ENCODE data around the gene CNOT11.
"Not testable (repeated sequence)": the region's sequence is repeated elsewhere in the genome, so short reads cannot be mapped to it uniquely, and the experiment has no call there.

CNOT11 gene

GRCh38 chr2:101252408-101253012 lies at the start of gene CNOT11:
Gene CNOT11 (plus strand): TSS chr2:101252886. CDS start chr2:101252965, 79 bp downstream.
- peak within 1 kb of the TSS; percentile 94 for H3K4me3 ChIP-seq (ENCODE audit: low read length)
- TF ChIP-seq ZNF274 (IDR thresholded peaks at IDR 0.05; ENCODE audit: low read depth, low read length): no peak

GRCh38 chr2:101204400-101205115 lies 48.1 kb upstream of the CNOT11 start:
- no peak for TF ChIP-seq ZNF274 (IDR thresholded peaks at IDR 0.05; ENCODE audit: low read depth, low read length)
- no peak overlapping the region for H3K4me3 ChIP-seq (ENCODE audit: low read length)

DNA sequence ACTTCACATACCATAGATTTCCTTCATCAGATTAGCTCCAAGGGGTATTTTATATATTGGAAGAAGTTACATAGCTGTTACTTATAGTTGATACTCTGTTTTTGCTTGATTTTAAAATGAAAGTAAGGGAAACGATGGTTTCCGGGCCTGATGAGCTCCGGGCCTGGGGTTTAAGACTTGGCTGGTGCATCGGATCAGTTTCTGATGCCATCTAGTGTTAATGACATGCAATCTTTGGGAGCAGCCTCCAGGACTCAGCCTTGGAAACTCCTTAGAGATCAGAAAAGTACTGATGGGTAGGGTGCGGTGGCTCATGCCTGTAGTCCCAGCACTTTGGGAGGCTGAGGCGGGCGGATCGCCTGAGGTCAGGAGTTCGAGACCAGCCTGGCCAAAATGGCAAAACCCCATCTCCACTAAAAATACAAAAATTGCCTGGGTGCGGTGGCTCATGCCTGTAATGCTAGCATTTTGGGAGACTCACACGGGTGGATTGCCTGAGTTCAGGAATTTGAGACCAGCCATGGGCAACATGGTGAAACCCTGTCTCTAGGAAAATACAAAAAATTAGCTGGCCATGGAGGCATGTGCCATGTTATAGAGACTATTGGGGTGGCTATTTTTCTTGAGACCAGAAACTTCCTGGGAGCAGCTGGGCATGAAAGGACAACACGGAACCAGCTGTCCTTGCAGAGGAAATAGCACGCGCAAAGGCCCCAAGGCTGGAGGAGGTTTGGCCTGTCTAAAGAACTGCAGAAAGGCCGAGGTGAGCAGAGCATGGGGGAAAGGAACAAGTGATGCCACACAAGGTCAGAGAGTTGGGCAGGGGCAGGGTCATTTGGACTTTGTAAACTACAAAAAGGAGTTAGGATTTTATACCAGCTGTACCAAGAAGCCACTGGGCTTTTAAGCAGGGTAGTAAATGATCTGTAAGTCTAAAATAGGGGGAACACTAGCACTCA lies 46.9 kb upstream of the CNOT11 start:
- no peak overlapping the region for H3K4me3 ChIP-seq (ENCODE audit: low read length)
- no peak for TF ChIP-seq ZNF274 (IDR thresholded peaks at IDR 0.05; ENCODE audit: low read depth, low read length)

GRCh38 chr2:101208830-101209229 lies 43.9 kb upstream of the CNOT11 start:
- H3K4me3 ChIP-seq (ENCODE audit: low read length): no peak overlapping the region
- no peak for TF ChIP-seq ZNF274 (IDR thresholded peaks at IDR 0.05; ENCODE audit: low read depth, low read length)

GRCh38 chr2:101219246-101219645 lies 33.4 kb upstream of the CNOT11 start:
- H3K4me3 ChIP-seq (ENCODE audit: low read length): no peak overlapping the region

GRCh38 chr2:101220091-101220490 lies 32.6 kb upstream of the CNOT11 start:
- not testable (repeated sequence) for H3K4me3 ChIP-seq (ENCODE audit: low read length)

More at GRCh38 chr2:101219246-101219645, 33.4 kb upstream of the CNOT11 start:
- no peak for TF ChIP-seq ZNF274 (IDR thresholded peaks at IDR 0.05; ENCODE audit: low read depth, low read length)

DNA sequence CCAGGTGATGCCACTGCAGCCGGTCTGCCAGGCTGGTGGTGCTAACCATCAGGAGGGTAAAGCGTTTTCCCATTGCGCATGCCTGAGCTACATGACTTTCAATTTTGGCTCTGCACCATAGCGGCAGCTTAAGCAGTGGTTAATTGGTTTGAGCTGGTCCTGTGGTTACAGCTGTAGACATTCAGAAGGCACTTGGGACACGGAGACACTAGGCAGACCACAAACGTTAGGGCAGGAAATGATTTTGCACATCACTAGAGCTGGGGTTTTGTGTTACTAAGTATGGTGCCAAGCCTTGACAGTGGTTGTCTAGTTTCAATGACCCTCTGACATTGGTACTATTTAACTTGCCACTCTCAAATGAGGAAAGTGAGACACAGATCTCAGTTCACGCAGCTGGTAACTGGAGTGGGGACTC lies 28.9 kb upstream of the CNOT11 start:
- no peak overlapping the region; the same call in 1 of the 2 replicates for H3K4me3 ChIP-seq (ENCODE audit: low read length)
- no peak for TF ChIP-seq ZNF274 (IDR thresholded peaks at IDR 0.05; ENCODE audit: low read depth, low read length)

DNA sequence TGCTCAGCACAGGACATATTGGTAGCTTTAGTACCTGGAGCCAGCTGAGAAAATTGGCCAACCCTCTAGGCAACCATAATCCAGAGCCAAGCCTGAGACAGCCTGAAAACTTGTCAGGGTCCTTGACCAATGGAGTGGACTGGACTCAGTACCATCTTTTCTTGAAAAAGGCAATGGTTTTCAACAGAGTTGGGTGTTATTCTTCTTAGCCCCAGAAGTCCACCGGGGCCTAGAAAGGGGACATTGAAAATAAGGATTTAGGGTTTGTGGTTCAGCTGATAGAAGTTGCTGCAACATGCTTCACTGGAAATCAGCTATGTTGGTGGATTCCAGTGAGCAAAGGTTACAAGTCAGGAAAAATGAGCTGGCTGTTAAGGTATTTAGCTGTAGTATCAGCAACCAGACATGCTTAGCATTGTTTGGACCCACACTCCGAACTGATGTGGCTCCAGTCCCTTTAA lies 22.1 kb upstream of the CNOT11 start:
- TF ChIP-seq ZNF274 (IDR thresholded peaks at IDR 0.05; ENCODE audit: low read depth, low read length): no peak

GRCh38 chr2:101231240-101231639 lies 21.4 kb upstream of the CNOT11 start:
- no peak for TF ChIP-seq ZNF274 (IDR thresholded peaks at IDR 0.05; ENCODE audit: low read depth, low read length)
- no peak overlapping the region for H3K4me3 ChIP-seq (ENCODE audit: low read length)

More for the DNA sequence above, 22.1 kb upstream of the CNOT11 start:
- no peak overlapping the region for H3K4me3 ChIP-seq (ENCODE audit: low read length)

- H3K4me3 ChIP-seq (ENCODE audit: low read length): no peak overlapping the region
- no peak for TF ChIP-seq ZNF274 (IDR thresholded peaks at IDR 0.05; ENCODE audit: low read depth, low read length)
These were observed 20.6 kb upstream of the CNOT11 start for GRCh38 chr2:101231937-101232730.

DNA sequence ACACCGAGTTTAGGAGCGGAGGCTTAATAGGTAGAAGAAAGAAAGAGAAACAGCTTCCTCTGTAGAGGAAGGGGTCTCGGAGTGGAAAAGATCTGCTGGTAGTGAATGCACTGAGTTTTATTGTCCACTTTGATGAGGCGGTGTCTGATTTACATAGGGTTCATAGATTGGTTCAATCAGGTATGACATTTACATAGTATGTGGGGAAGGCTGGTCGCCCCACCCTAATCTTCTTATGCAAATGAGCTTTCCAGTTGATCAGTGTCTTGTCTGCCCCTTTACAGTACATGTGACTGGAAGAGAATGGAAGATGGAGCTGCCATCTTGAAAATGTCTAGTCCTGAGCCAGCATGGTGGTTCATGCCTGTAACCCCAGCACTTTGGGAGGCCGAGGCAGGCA lies 19.9 kb upstream of the CNOT11 start:
- TF ChIP-seq ZNF274 (IDR thresholded peaks at IDR 0.05; ENCODE audit: low read depth, low read length): no peak
- H3K4me3 ChIP-seq (ENCODE audit: low read length): no peak overlapping the region

DNA sequence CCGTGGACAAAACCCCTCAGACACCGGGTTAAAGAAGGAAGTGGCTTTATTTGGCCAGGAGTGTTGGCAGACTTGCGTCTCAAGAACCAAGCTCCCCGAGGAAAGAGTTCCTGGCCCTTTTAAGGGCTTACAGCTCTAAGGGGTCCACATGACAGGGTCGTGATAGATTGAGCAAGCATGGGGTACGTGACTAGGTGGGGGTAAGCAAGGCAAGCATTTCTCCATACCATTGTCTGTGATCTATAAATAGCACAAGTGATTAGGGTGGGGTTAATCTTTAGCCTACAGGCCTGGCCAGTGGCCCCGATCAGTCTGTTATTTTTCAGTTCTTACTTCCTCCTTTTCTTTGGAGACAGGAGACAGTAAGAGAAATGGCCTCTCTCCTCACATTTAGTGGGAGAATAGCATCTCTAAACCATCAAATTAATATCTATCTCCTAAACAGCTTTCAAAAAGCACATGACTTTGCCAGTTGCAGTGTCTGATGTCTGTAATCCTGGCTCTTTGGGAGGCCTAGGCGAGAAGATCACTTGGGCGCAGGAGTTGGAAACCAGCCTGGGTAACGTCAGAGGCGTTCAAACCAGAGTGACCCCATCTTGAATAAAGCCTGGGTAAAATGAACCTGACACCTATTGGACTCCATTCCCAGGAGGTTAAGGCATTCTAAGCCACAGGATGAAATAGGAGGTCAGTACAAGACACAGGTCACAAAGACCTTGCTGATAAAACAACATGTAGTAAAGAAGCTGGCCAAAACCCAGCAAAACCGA lies 18.3 kb upstream of the CNOT11 start:
- no peak for TF ChIP-seq ZNF274 (IDR thresholded peaks at IDR 0.05; ENCODE audit: low read depth, low read length)
- H3K4me3 ChIP-seq (ENCODE audit: low read length): no peak overlapping the region

- not testable (repeated sequence) for H3K4me3 ChIP-seq (ENCODE audit: low read length)
These were observed 16.7 kb upstream of the CNOT11 start for GRCh38 chr2:101235956-101236355.

DNA sequence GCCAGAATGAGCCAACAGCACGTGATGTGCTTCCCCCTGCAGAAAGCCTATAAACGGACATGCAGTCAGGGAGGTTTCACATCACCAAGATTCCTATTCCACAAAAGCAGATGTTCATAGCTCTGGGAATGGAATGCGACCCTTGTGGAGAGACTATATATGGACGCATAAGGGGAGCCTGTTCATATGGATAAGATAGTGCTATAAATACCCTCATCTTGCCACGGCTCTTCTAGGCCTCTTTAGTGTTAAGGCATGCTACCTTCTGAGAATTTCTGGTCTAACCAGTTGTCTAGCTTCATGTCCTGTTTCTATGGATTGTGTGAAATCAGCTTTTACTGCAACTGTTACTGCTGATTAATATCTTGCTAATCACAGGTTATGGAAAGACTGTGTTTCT lies 14.7 kb upstream of the CNOT11 start:
- H3K4me3 ChIP-seq (ENCODE audit: low read length): not testable (repeated sequence)
